A172 (cell line): ENCODE measurements around the gene SIAH3. TPM values are rescaled to one million over a fixed set of nuclear protein-coding genes. Genes with fewer than 3 reads are reported as not detected.

Source experiments
- DNase-seq: peaks from one replicate; pipeline ENCODE4 v3.0.0-alpha.2; 2015; ENCODE audit warnings: low spot score
- total RNA-seq: library from RNA; depleted of rRNA; stranded (reverse); fragments of >200 nt; shearing (Covaris generic); gene quantifications from 2 replicates; pipeline ENCODE4 v1.2.3, GENCODE V29; 2014; rRNA removed

Gene SIAH3
- total RNA-seq, 1 experiment from 2014 or later, result not detected

DNA sequence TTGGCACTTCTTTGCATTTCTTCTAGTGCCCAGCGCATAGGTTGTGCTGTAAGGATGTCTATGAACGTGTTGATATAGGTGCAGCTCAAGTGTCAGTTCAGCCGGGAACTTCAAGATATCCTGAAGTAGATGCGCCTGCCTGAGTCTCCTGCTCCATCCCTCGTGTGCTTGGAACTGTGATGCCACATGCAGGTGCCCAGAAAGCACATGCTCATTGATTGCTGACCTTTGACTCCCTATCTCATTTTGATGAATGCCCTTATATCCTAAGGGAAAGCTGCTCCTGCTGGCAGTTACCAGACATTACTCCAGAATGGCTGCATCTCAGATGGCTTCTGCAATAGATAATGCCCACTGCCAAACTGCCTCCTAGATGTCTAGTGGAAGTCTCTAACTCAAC, 108.6 kb downstream of the SIAH3 start:
- no peak for DNase-seq

DNA sequence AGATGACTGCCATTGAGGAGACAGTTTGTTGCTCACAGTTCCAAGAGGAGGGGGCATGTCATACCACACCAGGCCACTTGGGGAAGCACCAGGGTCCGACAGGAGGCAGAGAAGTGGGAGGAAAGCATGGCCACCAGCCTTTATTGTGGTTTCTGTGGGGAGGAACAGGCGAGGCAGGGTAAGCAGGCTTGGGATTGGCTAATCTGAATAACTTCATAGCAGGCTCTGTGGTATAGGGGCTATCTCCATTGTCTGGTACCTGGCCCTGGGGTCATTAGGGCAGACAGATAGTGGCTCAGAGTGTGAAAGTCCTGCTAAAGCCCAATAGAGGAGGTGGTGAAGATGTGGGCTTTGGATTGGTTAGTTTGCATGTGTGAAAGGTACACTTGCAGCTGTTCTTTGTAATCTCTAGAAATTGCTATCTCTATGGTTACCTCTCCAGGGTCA, 114.0 kb downstream of the SIAH3 start:
- DNase-seq, result no peak

DNA sequence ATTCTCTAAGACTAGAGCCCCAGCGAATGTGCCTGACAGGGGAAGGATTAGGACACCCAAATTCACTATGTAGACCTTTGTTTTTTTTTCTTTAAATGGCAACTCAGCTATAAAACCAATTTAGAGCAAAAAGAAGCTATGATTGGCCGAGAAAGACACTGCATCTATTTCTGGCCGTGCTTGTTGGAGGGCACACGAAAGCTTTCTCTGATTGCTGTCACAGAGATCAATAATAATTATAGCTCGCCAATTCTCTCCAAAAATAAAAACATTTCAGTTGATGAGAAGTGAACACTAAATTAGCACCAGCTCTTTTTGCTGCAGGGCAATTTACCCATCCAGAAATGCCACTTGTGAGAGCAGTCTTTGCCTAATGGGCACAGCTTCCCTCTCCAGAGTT, 118.2 kb downstream of the SIAH3 start:
- no peak for DNase-seq

DNA sequence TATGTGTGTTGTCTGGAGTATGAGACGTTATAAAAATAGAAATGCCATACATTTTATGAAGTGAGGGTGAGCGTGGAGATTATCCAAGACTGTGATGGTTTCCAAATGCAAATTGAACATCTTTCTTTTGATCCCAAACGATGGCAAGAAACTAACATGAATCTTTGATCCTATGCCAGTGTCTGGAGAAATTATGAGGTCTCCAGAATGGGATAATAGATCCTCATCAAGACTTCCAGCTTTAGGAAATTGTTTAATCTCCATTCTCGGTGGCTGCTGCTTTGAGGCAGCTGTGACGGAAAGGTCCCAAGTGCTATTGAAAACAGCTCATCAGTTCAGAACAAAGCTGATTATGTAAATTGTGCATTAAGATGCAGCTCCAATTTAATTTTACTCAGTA, 118.6 kb downstream of the SIAH3 start:
- no peak for DNase-seq

DNA sequence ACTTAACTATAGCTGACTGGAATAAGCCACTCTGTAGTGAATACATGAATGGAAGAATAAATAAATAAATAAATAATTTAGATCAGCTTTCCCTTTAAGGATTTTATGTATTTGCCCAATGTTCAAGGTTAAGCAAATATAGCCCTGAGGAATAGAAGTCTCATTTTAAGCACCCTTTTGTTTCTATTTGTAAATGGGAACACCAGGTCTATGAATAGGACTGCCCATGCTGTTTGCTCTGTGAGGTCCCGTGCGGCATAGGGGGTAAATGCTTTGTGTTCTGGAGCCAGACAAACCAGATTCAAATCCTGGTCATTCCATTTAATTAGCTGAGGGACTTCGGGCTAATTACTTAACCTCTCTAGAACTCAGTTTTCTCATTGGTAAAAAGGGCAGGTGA, 120.1 kb downstream of the SIAH3 start:
- no peak for DNase-seq

DNA sequence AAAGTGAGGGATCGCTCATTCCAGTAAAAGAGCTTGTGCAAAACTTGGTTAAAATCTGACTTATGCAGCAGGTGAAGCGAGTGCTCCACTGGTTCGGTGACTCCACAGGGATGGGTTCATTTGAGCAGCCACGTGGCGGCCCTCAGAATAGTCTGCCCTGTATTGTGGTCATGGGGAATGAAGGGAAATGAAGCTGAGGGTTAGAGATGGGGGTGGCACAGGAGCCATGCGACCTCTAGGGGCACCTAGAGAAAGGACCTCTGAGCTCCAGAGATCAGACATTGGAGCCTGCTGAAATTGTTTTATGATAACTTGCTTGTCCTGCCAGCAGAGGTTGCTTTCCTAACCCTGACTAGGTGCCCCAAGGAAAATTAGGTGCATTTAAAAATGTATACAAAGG, 122.8 kb downstream of the SIAH3 start:
- DNase-seq, result peak; percentile 20

Other genes starting within 250 kb of the SIAH3 start
- gene ERICH6B, start 236.0 kb downstream of the SIAH3 start, total RNA-seq, result not detected in 2 replicates
- gene CBY2, start 149.4 kb downstream of the SIAH3 start, total RNA-seq, result not detected in 2 replicates
- gene ZC3H13, start 201.0 kb upstream of the SIAH3 start, total RNA-seq, result 12.3 and 12.4 TPM in 2 replicates